ENCODE results near the gene ARMC7.
"Not testable (repeated sequence)": the region's sequence is repeated elsewhere in the genome, so short reads cannot be mapped to it uniquely, and the experiment has no call there.

The ARMC7 gene

DNA sequence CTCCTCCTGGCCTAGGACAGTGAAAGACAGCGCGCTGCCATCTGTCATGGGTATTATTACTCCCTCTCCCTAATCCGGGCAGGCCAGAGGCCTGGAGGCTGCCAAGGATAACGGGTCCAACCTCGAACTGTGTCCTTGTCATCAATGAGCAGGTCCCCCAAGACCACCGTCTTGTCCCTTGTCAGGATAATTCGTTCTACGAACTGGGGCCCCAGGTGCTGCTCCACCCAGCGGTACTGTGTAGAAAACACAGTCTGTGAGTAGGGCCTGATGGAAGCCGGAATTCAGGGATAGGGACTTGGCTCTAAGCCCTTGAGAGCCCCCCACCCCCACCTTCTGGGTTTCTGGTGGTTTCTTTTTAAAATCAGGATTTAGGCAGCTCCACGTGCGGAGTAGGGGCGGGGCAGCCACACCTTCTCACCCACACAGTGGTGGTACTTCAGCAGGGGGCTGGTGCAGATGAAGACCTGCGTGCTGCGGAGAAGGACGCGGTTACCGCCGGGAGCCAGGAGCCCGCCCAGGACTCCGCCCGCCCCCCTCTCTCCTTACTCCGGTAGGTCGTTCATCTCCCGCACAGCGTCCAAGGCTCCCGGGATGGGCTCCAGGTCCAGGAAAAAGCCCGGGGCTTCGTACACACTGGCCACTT is 21.0 kb downstream of the ARMC7 start:
- peak; percentile 95 for DNase-seq

DNA sequence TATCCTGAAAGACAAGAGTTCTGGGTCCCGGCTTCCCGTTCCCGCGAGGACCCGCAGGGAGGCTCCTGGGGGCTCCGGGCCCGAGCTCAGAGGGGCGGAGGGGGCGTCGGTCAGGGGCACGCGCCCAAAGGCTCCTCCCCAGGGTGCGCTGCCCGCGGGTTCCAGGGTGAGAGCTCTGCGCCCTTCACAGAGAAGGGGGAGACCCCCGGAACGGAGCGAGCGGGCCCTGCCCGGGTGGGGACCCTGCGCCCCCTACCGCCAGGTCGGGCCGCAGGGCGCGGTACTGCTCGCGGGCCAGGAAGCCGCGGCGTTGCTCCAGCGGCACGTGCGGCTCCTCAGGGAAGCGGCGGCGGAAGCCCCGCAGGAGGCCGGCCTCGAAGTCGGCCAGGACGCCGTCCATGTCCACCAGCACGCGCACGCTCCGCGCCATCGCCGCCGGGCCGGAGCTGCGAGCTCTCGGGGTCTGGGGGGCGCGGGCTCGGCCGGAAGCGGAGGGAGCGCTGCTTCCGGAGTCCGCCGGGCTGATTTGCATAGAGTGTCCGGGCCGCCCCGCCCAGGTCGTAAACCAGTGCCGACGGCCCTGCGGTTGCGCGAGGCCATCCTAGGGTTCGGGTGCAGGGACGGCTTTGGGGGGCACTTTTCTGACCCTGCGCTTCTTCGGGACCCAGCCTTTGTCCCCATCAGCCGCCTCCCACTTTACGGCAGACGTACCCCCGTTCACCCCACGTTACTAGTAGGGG is 21.7 kb downstream of the ARMC7 start, which contains the start of gene NT5C:
Gene NT5C, minus strand, starts transcription at position 465 of the 740 bp plus-strand sequence. Its CDS starts 35 bp downstream, at position 430.
- peak; percentile 79 for DNase-seq

DNA sequence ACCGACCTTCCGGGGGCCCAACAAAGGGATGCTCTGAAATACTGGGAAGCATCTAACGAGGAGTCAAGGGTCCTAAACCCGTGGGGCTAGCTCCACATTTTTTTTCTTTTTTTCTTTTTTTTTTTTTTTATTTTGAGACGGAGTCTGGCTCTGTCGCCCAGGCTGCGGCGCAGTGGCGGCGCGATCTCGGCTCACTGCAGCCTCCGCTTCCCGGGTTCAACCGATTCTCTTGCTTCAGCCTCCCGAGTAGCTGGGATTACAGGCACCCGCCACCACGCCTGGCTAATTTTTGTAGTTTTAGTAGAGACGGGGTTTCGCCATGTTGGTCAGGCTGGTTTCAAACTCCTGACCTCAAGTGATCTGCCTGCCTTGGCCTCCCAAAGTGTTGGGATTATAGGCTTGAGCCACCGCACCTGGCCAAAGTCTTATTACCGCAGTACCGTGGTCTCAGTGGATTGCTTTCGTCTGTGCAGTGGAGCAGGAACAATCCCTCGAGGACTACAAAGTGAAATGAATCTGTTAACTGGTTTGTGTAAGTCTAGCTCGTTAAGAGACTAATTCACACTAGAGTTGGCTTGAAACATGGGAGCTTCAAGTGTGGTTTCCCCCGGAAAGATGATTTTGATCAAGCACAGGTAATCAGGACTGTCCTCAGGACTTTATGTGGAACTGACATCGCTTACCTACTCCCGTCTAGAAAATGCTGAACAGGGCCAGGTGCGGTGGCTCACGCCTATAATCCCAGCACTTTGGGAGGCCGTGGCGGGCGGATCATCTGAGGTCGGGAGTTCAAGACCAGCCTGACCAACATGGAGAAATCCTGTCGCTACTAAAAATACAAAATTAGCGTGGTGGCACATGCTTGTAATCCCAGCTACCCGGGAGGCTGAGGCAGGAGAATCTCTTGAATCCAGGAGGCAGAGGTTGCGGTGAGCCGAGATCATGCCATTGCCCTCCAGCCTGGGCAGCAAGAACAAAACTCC is 22.5 kb downstream of the ARMC7 start:
- DNase-seq: peak; percentile 56

DNA sequence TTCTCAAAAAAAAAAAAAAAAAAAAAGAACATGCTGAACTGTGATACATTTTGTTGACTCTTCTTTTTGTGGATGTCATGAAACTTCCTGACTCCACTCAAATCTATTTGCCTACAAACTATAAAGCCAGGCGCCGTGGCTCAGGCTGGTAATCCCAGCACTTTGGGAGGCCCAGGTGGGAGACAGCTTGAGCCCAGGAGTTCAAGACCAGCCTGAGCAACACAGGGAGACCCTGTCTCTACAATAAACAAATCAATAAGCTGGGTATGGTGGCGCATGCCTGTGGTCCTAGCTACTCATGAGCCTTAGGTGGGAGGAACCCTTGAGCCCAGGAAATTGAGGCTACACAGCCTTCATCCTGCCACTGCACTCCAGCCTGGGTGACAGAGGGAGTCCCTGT is 23.2 kb downstream of the ARMC7 start:
- DNase-seq: no peak

DNA sequence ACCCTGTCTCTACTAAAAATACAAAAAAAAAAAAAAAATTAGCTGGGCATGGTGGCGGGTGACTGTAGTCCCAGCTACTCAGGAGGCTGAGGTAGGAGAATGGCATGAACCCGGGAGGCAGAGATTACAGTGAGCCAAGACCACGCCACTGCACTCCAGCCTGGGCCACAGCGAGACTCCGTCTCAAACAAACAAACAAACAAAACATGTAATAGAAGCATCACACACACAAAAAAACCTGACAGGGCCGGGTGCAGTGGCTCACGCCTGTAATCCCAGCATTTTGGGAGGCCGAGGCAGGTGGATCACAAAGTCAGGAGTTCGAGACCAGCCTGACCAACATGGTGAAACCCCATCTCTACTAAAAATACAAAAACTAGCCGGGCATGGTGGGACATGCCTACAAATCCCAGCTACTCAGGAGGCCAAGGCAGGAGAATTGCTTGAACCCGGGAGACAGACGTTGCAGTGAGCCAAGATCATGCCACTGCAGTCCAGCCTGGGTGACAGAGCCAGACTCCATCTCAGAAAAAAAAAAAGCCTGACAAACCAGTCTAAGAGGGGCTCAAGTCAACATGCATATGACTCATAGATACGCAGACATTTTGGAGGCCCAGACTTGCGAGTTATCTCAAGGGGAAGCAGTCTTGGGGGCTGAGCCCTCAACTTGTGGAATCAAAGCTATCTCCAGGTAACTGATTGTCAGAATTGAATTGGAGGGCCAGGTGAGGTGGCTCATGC is 24.0 kb downstream of the ARMC7 start:
- not testable (repeated sequence) for DNase-seq

DNA sequence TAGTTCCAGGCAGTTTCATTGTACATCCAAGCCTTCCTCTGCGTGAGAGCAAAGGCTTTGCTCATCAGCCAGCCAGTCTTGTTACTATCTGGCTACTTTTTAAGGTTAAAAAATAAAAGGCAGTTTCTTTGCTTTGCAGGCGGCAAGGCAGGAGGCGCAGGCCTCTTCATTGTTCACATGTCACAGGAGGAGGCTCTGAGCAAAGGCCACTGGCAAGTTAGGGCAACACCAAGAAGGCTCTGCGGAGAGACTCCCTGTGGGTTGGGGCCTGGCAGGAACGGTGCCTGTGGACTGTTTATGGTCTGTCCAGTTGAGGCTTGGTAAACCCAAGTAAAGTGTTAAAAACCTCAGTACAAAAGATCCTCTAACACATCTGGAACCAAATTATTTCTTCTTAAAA is 25.7 kb downstream of the ARMC7 start:
- DNase-seq: no peak

DNA sequence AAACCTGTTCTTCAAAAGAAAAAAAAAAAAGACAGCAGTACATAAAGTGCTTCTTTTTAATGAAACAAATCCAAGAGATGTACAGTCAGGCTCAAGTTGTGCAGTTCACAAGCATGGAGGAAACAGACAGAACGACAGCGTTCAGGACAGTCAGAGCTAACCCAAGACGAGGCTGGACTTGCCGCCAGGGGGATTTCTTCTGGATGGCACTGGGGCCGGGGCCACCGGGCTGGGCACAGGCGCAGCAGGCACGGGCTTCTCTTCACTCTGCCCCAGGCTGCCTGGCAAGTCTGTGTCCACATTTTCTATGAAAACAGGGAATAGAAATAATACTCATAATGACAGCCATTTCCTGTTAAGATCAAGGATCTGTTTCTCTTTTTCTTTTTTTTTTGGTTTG is 26.2 kb downstream of the ARMC7 start:
- no peak for DNase-seq

DNA sequence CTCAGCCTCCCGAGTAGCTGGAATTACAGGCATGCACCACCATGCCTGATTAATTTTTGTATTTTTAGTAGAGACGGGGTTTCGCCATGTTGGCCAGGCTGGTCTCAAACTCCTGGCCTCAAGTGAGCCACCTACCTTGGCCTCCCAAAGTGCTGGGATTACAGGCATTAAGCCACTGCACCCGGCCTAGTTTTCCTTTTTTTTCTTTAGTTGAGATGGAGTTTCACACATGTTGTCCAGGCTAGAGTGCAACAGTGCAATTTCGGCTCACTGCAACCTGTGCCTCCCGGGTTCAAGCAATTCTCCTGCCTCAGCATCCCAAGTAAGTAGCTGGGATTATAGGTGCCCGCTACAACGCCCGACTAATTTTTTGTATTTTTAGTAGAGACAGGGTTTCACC is 28.0 kb downstream of the ARMC7 start:
- DNase-seq: not testable (repeated sequence)

DNA sequence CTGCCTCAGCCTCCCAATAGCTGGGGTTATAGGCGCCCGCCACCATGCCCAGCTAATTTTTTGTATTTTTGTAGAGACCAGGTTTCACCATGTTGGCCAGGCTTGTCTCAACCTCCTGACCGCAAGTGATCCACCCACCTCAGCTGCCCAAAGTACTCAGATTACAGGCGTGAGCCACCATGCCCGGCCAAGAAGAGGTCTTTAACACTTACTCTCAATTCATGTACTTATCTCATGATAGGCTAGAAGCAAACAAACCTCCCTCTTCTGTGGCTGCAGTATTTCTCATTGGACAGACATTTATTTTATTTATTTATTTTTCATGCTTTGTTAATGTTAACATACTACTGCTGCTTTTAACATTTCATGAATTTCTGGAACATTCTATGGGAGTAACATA is 28.8 kb downstream of the ARMC7 start:
- DNase-seq: no peak

DNA sequence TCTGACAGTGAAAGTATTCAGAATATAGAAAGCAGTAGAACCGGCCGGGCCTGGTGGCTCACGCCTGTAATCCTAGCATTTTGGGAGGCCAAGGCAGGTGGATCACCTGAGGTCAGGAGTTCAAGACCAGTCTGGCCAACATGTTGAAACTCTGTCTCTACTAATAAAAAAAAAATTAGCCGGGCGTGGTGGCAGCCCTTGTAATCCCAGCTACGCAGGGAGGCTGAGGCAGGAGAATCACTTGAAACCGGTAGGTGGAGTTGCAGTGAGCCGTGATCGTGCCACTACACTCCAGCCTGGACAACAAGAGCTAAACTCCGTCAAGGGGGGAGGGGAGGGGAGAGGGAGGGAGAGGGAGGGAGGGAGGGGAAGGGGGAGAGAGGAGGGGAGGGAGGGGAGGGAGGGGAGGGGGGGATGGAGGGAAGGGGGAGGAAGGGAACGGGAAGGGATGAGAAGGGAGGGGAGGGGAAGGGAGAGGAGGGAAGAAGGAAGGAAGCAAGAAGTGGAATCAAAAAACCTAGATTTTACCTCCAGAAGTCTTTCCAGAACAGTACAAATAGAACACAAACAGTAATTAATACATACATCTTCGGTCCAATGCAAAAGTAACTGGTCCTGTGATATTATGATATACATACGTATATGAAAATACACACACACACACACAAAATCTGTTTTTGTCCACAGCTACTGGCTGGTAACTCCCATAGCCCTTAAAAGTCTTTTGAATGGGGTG is 32.6 kb downstream of the ARMC7 start:
- DNase-seq: no peak

DNA sequence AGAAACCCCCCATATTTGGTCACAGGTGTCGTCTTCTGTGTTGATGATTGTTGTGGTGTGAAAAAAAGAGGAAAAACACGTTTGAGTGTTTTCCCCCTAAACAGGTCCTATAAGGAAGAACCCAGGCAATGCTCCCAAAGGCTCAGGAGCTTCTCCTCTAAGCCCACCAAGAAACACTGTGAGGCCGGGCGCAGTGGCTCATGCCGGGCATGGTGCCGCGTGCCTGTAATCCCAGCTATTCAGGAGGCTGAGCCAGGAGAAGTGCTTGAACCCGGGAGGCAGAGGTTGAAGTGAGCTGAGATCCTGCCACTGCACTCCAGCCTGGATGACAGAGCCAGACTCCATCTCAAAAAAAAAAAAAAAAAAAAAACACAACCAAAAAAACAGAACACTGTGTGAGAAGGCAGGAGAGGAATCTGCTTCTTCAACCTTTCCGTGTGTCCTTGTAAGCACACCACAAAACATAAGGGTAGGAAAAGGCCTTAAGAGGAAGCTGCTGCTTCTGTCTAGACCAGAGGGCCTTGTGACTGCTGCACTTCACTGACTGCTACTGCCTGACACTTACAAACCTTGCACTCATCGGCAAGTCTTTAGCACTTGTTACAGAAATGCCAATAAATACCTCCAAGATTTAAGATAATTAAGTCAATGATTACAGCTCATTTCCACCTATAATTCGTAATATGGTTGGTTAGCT is 35.2 kb downstream of the ARMC7 start:
- no peak for DNase-seq

DNA sequence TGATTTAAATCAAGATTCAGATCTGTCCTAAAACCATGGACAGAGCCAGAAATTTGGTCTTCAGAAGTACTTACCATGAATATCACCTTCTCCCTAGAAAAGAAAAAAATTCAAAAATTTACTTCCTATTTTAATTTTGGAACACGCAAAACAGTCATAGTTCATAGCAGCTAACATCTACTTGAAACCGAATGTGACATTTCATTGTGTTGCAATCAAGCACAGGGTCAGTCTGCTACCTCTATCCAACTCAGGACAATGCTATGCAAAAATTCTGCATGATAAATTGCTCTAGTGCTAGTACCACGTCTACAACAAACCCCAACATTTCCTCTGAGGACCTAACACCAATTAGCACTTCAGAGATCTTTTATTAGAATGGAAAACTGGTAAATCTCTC is 36.8 kb downstream of the ARMC7 start:
- no peak for DNase-seq

DNA sequence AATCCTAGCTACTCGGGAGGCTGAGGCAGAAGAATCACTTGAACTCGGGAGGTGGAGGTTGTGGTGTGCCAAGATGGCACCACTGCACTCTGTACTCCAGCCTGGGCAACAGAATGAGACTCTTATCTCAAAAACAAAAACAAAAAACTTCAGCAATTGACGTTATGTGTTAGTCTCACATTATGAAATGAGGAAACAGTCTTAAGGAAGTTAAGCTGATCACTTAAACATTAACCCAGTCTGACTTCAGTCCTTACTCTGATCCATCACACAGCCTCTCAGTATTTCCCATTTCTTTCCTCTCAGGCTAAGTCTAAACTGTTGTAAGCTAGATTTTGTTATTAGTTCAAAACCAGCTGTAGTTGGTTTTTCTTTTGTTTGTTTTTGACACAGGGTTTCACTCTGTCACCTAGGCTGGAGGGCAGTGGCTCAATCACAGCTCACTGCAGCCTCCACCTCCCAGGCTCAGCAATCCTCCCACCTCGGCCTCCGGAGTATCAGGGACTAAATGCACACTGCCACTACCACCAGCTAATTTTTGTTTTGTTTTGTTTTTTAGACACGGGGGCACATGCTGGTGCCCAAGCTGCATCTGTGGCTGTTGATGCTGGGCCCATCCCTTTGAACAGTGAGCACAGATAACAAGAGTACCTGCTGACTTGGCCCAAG is 38.2 kb downstream of the ARMC7 start:
- no peak for DNase-seq

DNA sequence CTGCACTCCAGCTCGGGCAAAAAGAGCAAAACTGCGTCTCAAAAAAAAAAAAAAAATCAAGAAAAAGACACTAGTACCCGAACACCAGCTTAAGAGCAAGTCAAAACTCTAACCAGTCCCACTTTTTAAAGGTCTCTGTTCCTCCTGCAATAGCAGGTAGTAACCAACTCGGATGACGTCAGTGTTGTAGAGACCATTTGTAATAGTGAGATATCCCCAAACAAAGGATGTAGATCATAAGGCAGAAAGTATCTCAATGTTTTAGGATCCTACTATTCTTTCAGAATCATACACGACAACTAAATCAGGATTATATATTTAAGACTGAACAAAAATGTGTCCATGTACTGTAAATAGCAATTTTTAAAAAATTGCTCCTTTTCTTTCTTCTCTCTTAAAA is 42.2 kb downstream of the ARMC7 start:
- DNase-seq: no peak

DNA sequence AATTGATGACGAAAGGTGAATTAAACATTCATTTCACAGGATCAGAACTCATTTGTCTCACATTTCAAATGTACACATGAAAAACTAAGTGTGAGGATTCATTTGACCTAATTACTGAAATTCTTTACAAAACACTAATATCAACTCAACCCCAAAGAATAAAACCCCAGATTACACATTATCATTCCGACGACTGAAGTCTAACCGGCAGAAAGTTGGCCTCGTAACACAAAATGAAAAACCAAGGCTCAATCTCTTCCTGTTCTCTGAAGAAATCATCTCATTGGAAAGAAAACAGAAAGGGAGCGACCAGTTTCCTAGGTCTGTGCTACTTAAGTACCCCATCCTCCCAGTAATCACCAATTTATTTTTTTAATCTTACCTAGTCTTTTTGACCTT is 42.8 kb downstream of the ARMC7 start:
- DNase-seq: no peak

DNA sequence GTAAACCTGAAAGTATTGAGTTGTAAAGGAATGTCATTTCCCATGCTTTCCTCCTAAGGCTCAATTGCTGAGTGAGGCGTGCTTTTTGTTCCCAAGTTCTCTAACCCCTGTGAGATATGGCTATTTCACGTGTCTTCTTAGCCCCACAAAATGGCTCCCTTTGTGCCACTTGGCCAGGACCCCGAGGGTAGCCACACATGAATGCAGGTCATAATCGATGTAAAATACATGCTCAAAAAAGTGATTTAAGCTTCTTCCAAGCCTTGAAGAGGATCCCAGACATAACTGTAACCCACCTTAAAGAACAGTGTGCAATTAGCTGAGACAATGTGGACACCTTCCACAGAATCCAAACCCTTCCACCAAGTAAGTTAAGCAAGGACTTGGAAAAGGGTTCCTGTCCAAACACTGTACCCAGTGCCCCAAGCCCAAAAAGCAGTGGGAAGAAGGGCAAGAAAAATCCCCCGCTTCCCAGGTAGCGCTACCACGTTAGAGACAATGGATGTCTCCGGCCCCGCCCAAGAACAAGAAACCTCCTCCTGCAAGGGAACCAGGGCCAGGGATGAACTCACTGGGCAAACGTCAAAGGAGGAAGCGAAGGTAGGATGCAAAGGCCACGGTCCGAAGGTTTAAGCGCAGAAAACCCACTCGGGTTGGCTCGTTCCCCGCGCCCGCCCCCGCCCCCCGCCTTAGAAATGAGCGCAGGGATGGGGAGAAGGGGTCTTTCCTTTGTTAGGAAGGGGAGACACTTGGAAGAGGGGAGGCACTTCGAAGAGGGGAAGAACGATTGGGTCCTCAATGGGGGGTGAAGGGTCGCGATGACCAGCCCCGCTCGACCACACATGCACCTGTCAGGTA is 43.4 kb downstream of the ARMC7 start:
- peak; percentile 39 for DNase-seq

DNA sequence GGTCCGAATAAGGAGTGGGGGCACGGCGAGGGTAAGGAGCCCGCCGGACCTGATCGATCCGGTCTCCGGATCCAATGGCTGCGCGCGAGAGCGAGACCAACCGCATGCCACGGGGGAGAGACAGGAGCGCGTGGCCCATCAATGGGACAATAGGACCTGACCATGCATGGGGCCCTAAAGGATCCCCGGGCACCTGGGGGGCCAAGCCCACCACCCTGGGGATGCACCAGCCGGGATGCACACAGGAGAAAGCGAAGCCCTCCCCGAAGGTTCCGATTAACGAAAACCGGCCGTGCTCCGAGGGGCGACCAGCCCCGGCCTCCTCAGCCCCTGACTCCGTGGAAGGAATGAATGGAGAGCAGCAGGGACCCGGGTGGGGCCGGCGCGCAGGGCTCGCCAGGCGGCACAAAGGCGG is 44.0 kb downstream of the ARMC7 start:
- no peak for DNase-seq

DNA sequence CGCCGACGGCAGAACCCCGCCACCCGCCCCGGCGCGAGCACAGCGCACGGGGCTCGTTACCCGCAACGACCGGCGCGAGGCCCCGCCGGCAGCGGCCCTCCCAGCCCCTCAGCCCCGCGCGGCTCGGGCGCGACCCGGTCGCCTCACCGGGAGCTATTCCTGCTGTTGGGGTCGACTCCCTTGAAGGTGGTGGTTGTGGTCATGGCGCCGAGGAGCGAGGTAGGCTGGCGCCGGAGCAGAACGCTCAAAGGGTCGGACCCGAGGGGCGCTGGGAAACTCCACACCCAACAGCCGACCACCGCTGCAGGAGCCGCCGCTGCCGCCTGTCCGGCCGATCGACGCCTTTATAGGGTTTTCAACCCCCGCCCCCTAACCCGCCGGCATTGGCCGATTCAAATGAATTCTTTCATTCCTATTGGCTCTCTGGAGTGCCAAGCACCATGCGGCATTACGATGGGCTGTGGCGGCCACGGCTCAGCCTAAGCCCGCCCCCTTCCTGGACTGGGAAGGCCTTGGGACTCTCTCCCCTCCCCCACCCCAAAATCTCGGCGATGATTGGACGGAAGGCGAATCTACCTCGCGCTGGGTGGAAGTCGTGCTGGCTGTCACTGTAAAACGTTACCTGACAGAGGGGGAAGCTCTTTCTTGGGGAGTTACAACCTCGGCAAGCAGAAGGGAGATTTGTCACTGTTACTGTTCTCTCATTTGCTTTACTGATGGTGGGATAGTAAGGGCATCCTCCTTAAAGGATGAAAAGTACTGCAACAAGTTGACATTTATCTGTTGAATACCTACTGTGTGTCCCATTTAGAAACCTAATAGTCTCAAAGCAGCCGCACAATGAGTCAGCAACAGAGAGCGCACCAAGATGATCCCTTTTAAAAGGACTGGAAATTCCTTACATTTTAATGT is 44.7 kb downstream of the ARMC7 start, which contains the start of gene JPT1:
Gene JPT1, minus strand, starts transcription at position 318 of the 912 bp plus-strand sequence. Its CDS starts 115 bp downstream, at position 203.
- peak; percentile 98 for DNase-seq

All from NCI-H2171 treated with DMSO at 0.1 percent for 48 hours (cell line).